Tibial nerve (tissue), 4 donors: ENCODE results near the gene GATA6. TPM values are rescaled to one million over a fixed set of nuclear protein-coding genes. Genes with fewer than 3 reads are reported as not detected.

Experiments
- DNase-seq, 2 donors: peaks; one replicate each; pipeline ENCODE4 v3.0.0-alpha.2; 2019; ENCODE audit warnings: low spot score in 2 of 2
- H3K27ac ChIP-seq, 4 donors: fragments of 200-600 bp; sonication (generic) in 3 of 4; one replicate each; pipeline ENCODE4 v1.5.1; 2017 to 2019; ENCODE audit warnings: mild to moderate bottlenecking in 1 of 4
- H3K27me3 ChIP-seq, 2 donors: fragments of 200-600 bp; sonication (generic) in 1 of 2; one replicate each; pipeline versions ENCODE4 v1.5.1 to v1.6.0; 2017 to 2019
- H3K36me3 ChIP-seq, 3 donors: fragments of 200-600 bp; sonication (generic); one replicate each; pipeline ENCODE4 v1.5.1; 2018 to 2019
- H3K4me1 ChIP-seq, 4 donors: fragments of 200-600 bp; sonication (generic) in 3 of 4; one replicate each; pipeline ENCODE4 v1.5.1; 2017 to 2019
- H3K4me3 ChIP-seq, 4 donors: fragments of 200-600 bp; sonication (generic) in 3 of 4; one replicate each; pipeline ENCODE4 v1.5.1; 2017 to 2019; ENCODE audit warnings: mild to moderate bottlenecking in 1 of 4, moderate library complexity in 1 of 4
- H3K9me3 ChIP-seq, 4 donors: fragments of 200-600 bp; sonication (generic) in 3 of 4; one replicate each; pipeline ENCODE4 v1.5.1; 2017 to 2019
- EP300 ChIP-seq, 2 donors: sonication (generic); formaldehyde crosslinking; IDR thresholded peaks; one replicate each; pipeline ENCODE4 v1.6.1; 2017; ENCODE audit warnings: antibody characterized with exemption in 2 of 2, mild to moderate bottlenecking in 1 of 2
- POLR2A ChIP-seq, 2 donors: fragments of 450-650 bp; IDR thresholded peaks; one replicate each; pipeline ENCODE4 v1.6.1; 2017; ENCODE audit warnings: antibody characterized with exemption in 2 of 2, mild to moderate bottlenecking in 2 of 2, moderate library complexity in 2 of 2
- WGBS, 2 donors: methylation state at CpG; one replicate each; pipeline ENCODE4 v1.1.5; 2018; 5-methylcytosine and 5-hydroxymethylcytosine counted together
- total RNA-seq, 4 donors: library from RNA; depleted of rRNA; stranded (reverse); fragments of >200 nt; gene quantifications; one replicate each; pipeline ENCODE4 v1.1.0, GENCODE V29; 2016
- TF ChIP-seq, protein P1 (sequence below), 5 experiments: fragments of 200-600 bp in 3 of 5; fragments of 450-650 bp in 2 of 5; sonication (generic) in 3 of 5; IDR thresholded peaks; one replicate each; pipeline ENCODE4 v1.5.1; 2016 to 2019; ENCODE audit warnings: antibody characterized with exemption in 5 of 5, mild to moderate bottlenecking in 3 of 5, moderate library complexity in 2 of 5

GATA6 gene
- total RNA-seq, 4 donors from 2014 or later = 4.2 to 8.4 (median 7.2) TPM

DNA sequence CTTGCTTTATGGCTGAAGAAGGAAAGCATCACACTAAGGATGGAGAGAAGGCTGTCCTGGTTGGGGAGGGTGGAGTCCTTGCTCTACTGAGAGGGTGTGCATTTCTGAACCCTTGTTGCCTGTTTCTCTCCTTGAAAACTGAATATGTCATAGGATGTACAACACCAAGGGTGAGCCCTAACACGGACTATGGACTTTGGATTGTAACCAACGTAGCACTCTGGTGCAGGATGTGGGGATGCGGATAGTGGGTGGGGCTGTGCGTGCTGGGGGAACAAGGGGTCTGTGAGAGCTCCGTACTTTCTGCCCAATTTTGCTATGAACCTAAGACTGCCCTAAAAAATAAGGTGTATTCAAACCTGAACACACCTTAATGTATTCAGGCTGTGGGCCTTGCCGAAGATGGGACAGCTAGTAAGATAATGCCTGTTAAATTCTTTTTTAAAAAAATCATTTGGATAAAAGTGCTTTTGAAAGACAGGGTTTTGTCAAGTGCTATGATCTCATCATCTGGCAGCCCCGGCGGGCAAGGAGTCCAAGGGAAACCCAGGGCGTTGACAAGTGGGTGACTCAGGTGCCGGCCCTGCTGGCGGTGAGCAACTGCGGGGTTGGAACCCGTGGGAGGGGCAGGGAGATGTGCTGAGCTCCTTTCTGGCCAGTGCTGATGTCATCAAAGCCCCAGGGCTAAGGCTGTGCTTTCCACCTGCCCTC lies 54.0 kb downstream of the GATA6 start:
- DNase-seq = peak; percentile 27 to 42
- Histone ChIP-seq H3K4me3 (no peak overlapping the region), H3K36me3 (no peaks in the 10 kb centered on the region), H3K9me3 (no peaks in the 10 kb centered on the region), H3K27me3 (no peaks in the 10 kb centered on the region), H3K27ac (no peak overlapping the region), H3K4me1 (no peaks in the 10 kb centered on the region)
- TF ChIP-seq EP300 (IDR thresholded peaks at IDR 0.05) (no peak), POLR2A (IDR thresholded peaks at IDR 0.05) (no peak)
- TF ChIP-seq, protein P1, sequence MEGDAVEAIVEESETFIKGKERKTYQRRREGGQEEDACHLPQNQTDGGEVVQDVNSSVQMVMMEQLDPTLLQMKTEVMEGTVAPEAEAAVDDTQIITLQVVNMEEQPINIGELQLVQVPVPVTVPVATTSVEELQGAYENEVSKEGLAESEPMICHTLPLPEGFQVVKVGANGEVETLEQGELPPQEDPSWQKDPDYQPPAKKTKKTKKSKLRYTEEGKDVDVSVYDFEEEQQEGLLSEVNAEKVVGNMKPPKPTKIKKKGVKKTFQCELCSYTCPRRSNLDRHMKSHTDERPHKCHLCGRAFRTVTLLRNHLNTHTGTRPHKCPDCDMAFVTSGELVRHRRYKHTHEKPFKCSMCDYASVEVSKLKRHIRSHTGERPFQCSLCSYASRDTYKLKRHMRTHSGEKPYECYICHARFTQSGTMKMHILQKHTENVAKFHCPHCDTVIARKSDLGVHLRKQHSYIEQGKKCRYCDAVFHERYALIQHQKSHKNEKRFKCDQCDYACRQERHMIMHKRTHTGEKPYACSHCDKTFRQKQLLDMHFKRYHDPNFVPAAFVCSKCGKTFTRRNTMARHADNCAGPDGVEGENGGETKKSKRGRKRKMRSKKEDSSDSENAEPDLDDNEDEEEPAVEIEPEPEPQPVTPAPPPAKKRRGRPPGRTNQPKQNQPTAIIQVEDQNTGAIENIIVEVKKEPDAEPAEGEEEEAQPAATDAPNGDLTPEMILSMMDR (IDR thresholded peaks at IDR 0.05) = no peak
- WGBS, 2 donors = 67 to 70% methylated on average over 13 of the region's 13 CpGs

DNA sequence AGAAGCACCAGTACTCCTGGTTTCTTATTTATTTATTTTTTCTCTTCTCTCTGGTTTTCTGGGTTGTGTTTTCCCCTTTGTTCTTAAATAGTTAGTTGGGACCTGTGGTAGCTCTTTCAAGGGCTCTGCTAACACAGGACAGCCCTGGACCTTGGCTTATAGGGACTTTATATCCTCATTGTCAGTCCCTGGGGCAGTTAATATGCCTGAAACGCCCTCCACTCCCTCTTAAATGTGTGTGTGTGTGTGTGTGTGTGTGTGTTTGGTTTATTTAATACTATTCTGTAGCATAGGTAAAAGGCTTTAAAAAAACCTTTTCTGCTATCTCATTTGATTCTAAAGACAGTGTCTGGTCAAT lies 54.6 kb downstream of the GATA6 start:
- 59 to 74% methylated on average over 1 of the region's 1 CpG for WGBS, 2 donors
- no peaks in the 10 kb centered on the region for H3K27me3 ChIP-seq
- H3K9me3 ChIP-seq = no peaks in the 10 kb centered on the region
- TF ChIP-seq, protein P1 (IDR thresholded peaks at IDR 0.05) = no peak
- TF ChIP-seq EP300 (IDR thresholded peaks at IDR 0.05) (no peak), POLR2A (IDR thresholded peaks at IDR 0.05) (no peak)
- H3K36me3 ChIP-seq = no peaks in the 10 kb centered on the region
- DNase-seq = no peak
- no peak overlapping the region for H3K4me3 ChIP-seq
- H3K4me1 ChIP-seq = no peaks in the 10 kb centered on the region
- H3K27ac ChIP-seq = no peak overlapping the region

DNA sequence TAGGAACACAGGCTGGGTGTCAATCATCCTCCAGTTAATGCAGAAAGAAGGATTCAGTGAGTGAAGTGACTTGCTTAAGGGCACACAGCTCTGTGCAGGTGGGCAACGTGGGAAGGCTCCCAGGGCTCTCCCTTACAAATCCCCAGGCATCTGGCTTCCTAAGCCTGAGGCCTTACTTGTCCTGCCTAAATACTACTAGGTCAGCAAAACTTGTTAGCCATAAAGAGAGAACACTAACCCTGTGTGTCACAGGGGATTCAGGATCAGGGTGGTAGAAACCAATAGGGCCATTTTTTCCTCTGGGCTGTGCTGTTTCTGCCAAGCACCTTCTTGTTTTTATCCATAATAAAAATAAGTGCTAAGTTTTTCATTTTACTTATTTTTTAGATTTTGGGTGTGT lies 55.0 kb downstream of the GATA6 start:
- Histone ChIP-seq H3K4me3 (no peak overlapping the region), H3K27me3 (no peaks in the 10 kb centered on the region), H3K27ac (no peak overlapping the region), H3K36me3 (no peaks in the 10 kb centered on the region), H3K9me3 (no peaks in the 10 kb centered on the region), H3K4me1 (no peaks in the 10 kb centered on the region)
- DNase-seq = no peak
- WGBS, 2 donors = 50 to 75% methylated on average over 1 of the region's 1 CpG
- TF ChIP-seq, protein P1 (IDR thresholded peaks at IDR 0.05) = no peak
- TF ChIP-seq EP300 (IDR thresholded peaks at IDR 0.05) = no peak
- no peak for TF ChIP-seq POLR2A (IDR thresholded peaks at IDR 0.05)

DNA sequence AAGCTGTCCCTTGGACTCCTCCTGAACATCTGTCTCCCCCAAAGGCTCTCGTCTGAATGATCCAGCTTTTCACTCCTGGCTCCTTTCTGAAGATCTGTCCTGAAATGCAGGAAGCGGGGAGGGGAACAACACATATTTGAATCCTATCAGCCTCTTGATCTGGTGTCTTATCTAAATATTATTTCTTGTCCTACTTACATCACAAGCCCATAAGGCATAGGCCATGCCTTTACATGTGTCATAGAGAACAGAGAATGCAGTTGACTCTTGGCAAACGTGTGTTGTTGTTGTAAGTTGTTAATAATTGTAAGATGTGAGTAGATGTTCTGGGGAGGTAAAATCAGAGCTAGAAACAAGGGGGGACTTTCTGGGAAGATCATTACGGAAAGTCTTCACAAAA lies 57.4 kb downstream of the GATA6 start:
- WGBS, 2 donors = 64 to 76% methylated on average over 4 of the region's 4 CpGs
- no peak overlapping the region for H3K4me3 ChIP-seq
- no peak overlapping the region for H3K27ac ChIP-seq
- H3K4me1 ChIP-seq = no peaks in the 10 kb centered on the region
- DNase-seq = no peak
- TF ChIP-seq, protein P1 (IDR thresholded peaks at IDR 0.05) = no peak
- TF ChIP-seq EP300 (IDR thresholded peaks at IDR 0.05) (no peak), POLR2A (IDR thresholded peaks at IDR 0.05) (no peak)
- no peaks in the 10 kb centered on the region for H3K27me3 ChIP-seq
- H3K9me3 ChIP-seq = no peaks in the 10 kb centered on the region
- no peaks in the 10 kb centered on the region for H3K36me3 ChIP-seq

DNA sequence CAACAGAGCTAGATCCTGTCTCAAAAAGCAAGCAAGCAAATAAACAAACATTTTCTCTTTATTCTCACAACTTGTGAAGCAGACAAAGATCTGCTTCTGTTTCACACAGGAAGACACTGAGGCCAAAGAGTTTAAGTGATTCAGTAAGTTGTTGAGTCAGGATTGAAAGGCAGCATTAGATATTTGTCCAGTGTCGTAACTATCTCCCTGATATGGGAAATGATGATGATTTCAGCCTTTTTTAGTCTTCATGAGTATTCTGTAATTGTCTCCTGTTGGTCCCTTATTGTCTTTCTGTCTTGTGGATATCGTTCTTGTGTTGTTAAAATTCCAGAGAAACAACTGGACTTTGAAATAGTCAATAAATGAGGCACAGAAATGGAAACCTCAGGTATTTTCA lies 59.6 kb downstream of the GATA6 start:
- Histone ChIP-seq H3K4me3 (no peak overlapping the region), H3K4me1 (no peaks in the 10 kb centered on the region), H3K9me3 (no peaks in the 10 kb centered on the region), H3K27me3 (no peaks in the 10 kb centered on the region), H3K36me3 (no peaks in the 10 kb centered on the region), H3K27ac (no peak overlapping the region)
- TF ChIP-seq, protein P1 (IDR thresholded peaks at IDR 0.05) = no peak
- TF ChIP-seq POLR2A (IDR thresholded peaks at IDR 0.05) (no peak), EP300 (IDR thresholded peaks at IDR 0.05) (no peak)
- WGBS, 2 donors = 69 to 70% methylated on average over 2 of the region's 2 CpGs
- DNase-seq = no peak
